22Rv1 (cell line): ENCODE data around the gene MGAT4A.

Experiments
- CTCF ChIP-seq: fragments of 450-650 bp; IDR thresholded peaks from 2 replicates; pipeline ENCODE4 v1.5.1; 2017; ENCODE audit warnings: mild to moderate bottlenecking
- ZFX ChIP-seq: fragments of 450-650 bp; IDR thresholded peaks from 2 replicates; pipeline ENCODE4 v1.6.1; 2017; ENCODE audit warnings: antibody characterized with exemption, borderline replicate concordance

- TF ChIP-seq ZFX (no peak), CTCF (no peak)
Observed at GRCh38 chr2:98697651-98698337, 33.1 kb downstream of the MGAT4A start.
